Measurements from ENCODE around the gene TRAPPC2L.

Gene TRAPPC2L

GRCh38 chr16:88859381-88860091 is 2.6 kb downstream of the TRAPPC2L start:
- DNase-seq (ENCODE audit: low read depth in 2 of 2): no peak

- DNase-seq (ENCODE audit: low read depth in 2 of 2): no peak
Observed at GRCh38 chr16:88861359-88861758, 4.4 kb downstream of the TRAPPC2L start.

- no peak for DNase-seq (ENCODE audit: low read depth in 2 of 2)
Observed at GRCh38 chr16:88862968-88863367, 6.0 kb downstream of the TRAPPC2L start.

GRCh38 chr16:88863426-88863825 is 6.5 kb downstream of the TRAPPC2L start:
- DNase-seq (ENCODE audit: low read depth in 2 of 2): no peak

GRCh38 chr16:88864099-88864498 is 7.2 kb downstream of the TRAPPC2L start:
- no peak for DNase-seq (ENCODE audit: low read depth in 2 of 2)

- DNase-seq (ENCODE audit: low read depth in 2 of 2): no peak
Observed at GRCh38 chr16:88864521-88864920, 7.6 kb downstream of the TRAPPC2L start.

GRCh38 chr16:88865310-88865709 is 8.4 kb downstream of the TRAPPC2L start:
- no peak for DNase-seq (ENCODE audit: low read depth in 2 of 2)

GRCh38 chr16:88865742-88866141 is 8.8 kb downstream of the TRAPPC2L start:
- no peak for DNase-seq (ENCODE audit: low read depth in 2 of 2)

- DNase-seq (ENCODE audit: low read depth in 2 of 2): no peak
Observed at GRCh38 chr16:88866151-88866920, 9.4 kb downstream of the TRAPPC2L start, which contains the start of gene PABPN1L. PABPN1L (minus strand) TSS chr16:88866660; CDS start chr16:88866606, 54 bp downstream.

GRCh38 chr16:88867581-88868246 is 10.8 kb downstream of the TRAPPC2L start:
- no peak for DNase-seq (ENCODE audit: low read depth in 2 of 2)

GRCh38 chr16:88868974-88869672 is 12.2 kb downstream of the TRAPPC2L start:
- DNase-seq (ENCODE audit: low read depth in 2 of 2): no peak

- no peak for DNase-seq (ENCODE audit: low read depth in 2 of 2)
Observed at GRCh38 chr16:88869673-88869980, 12.7 kb downstream of the TRAPPC2L start.

GRCh38 chr16:88870608-88871348 is 13.9 kb downstream of the TRAPPC2L start:
- DNase-seq (ENCODE audit: low read depth in 2 of 2): no peak

GRCh38 chr16:88871349-88871702 is 14.4 kb downstream of the TRAPPC2L start:
- DNase-seq (ENCODE audit: low read depth in 2 of 2): no peak

- no peak for DNase-seq (ENCODE audit: low read depth in 2 of 2)
Observed at GRCh38 chr16:88871730-88872416, 14.9 kb downstream of the TRAPPC2L start.

GRCh38 chr16:88872650-88873331 is 15.9 kb downstream of the TRAPPC2L start:
- no peak for DNase-seq (ENCODE audit: low read depth in 2 of 2)

- DNase-seq (ENCODE audit: low read depth in 2 of 2): no peak
Observed at GRCh38 chr16:88874938-88875599, 18.1 kb downstream of the TRAPPC2L start.

- DNase-seq (ENCODE audit: low read depth in 2 of 2): no peak
Observed at GRCh38 chr16:88875703-88876234, 18.8 kb downstream of the TRAPPC2L start.

- no peak for DNase-seq (ENCODE audit: low read depth in 2 of 2)
Observed at GRCh38 chr16:88876942-88877526, 20.1 kb downstream of the TRAPPC2L start.

All from activated CD4-positive, alpha-beta T cell treated with anti-CD3 and anti-CD28 coated beads for 24 hours (primary cell).